Bronchial smooth muscle cell (primary cell): ENCODE data around the gene NEUROD2. TPM values are rescaled to one million over a fixed set of nuclear protein-coding genes. Genes with fewer than 3 reads are reported as not detected.

Experiments
- total RNA-seq: library from RNA; depleted of rRNA; stranded (reverse); fragments of >200 nt; gene quantifications from 2 replicates; pipeline ENCODE4 v1.2.1, GENCODE V29; 2014

Gene NEUROD2
- total RNA-seq, result under 0.01 TPM in 1 of 2 replicates, not detected in the other

GRCh38 chr17:39607851-39608130 is at the start of gene NEUROD2:
NEUROD2 (minus strand) TSS chr17:39607920; CDS start chr17:39606599, 1,321 bp downstream.

GRCh38 chr17:39636927-39637736 is 29.4 kb upstream of the NEUROD2 start, which contains the start of gene STARD3:
STARD3 (plus strand) TSS chr17:39637144; CDS start chr17:39653532, 16,388 bp downstream.

GRCh38 chr17:39626171-39627046 is 18.7 kb upstream of the NEUROD2 start, which contains the start of gene PPP1R1B:
PPP1R1B (plus strand) TSS chr17:39626952; CDS start chr17:39627393, 441 bp downstream.

Other genes with a start within 250 kb of the NEUROD2 start
- 9.6 and 11.9 TPM in 2 replicates for gene FBXL20, start 206.3 kb downstream of the NEUROD2 start, total RNA-seq
- 14.3 and 14.9 TPM in 2 replicates for gene MED1, start 156.7 kb downstream of the NEUROD2 start, total RNA-seq
- gene CDK12, start 146.4 kb downstream of the NEUROD2 start, total RNA-seq, result 14.5 and 17.2 TPM in 2 replicates
- gene PPP1R1B, start 19.0 kb upstream of the NEUROD2 start, total RNA-seq, result 0.32 and 6.3 TPM in 2 replicates
- gene STARD3, start 29.2 kb upstream of the NEUROD2 start, total RNA-seq, result 18.1 and 25.2 TPM in 2 replicates
- gene TCAP, start 57.4 kb upstream of the NEUROD2 start, total RNA-seq, result 0.16 and 0.34 TPM in 2 replicates
- not detected in 2 replicates for gene PNMT, start 60.5 kb upstream of the NEUROD2 start, total RNA-seq
- 12.5 and 20.2 TPM in 2 replicates for gene PGAP3, start 80.1 kb upstream of the NEUROD2 start, total RNA-seq
- gene ERBB2, start 92.1 kb upstream of the NEUROD2 start, total RNA-seq, result 24.6 and 30.3 TPM in 2 replicates
- 14.3 and 14.7 TPM in 2 replicates for gene MIEN1, start 122.6 kb upstream of the NEUROD2 start, total RNA-seq
- gene GRB7, start 130.0 kb upstream of the NEUROD2 start, total RNA-seq, result 0.16 TPM in 1 of 2 replicates, not detected in the other